GM21737 (cell line): Measurements from ENCODE around the gene GDPD5.

Experiments
- ATAC-seq: cut with Tn5 transposase; IDR thresholded peaks from one replicate; pipeline ENCODE4 v1.9.1; 2021; ENCODE audit warnings: mild to moderate bottlenecking, moderate library complexity; ENCODE audit not compliant: unreplicated experiment

GDPD5 gene

GRCh38 chr11:75525433-75526191, at the start of gene GDPD5:
Gene GDPD5 (minus strand): TSS chr11:75525941. CDS start chr11:75477735, 48,206 bp downstream.
- peak; percentile 59 for ATAC-seq

- no peak for ATAC-seq
These were observed 49.2 kb upstream of the GDPD5 start for GRCh38 chr11:75574698-75575602.

GRCh38 chr11:75572744-75573143, 47.0 kb upstream of the GDPD5 start:
- no peak for ATAC-seq

GRCh38 chr11:75571625-75572024, 45.9 kb upstream of the GDPD5 start:
- ATAC-seq, result no peak

GRCh38 chr11:75570559-75571139, 44.9 kb upstream of the GDPD5 start:
- no peak for ATAC-seq

- ATAC-seq, result no peak
These were observed 43.0 kb upstream of the GDPD5 start for GRCh38 chr11:75568616-75569219.

- ATAC-seq, result no peak
These were observed 42.2 kb upstream of the GDPD5 start for GRCh38 chr11:75567971-75568370.

- ATAC-seq, result no peak
These were observed 41.1 kb upstream of the GDPD5 start for GRCh38 chr11:75566763-75567279.

- ATAC-seq, result no peak
These were observed 40.4 kb upstream of the GDPD5 start for GRCh38 chr11:75565916-75566762.

GRCh38 chr11:75565221-75565814, 39.6 kb upstream of the GDPD5 start:
- ATAC-seq, result no peak

GRCh38 chr11:75563978-75564552, 38.3 kb upstream of the GDPD5 start:
- ATAC-seq, result no peak

- ATAC-seq, result no peak
These were observed 37.8 kb upstream of the GDPD5 start for GRCh38 chr11:75563501-75563977.

GRCh38 chr11:75562836-75563484, 37.2 kb upstream of the GDPD5 start:
- ATAC-seq, result no peak

- peak; percentile 83 for ATAC-seq
These were observed 36.5 kb upstream of the GDPD5 start, which contains the start of gene SERPINH1 for GRCh38 chr11:75562048-75562835. Gene SERPINH1 (plus strand): TSS chr11:75562253. CDS start chr11:75566350, 4,097 bp downstream.

GRCh38 chr11:75561426-75562047, 35.8 kb upstream of the GDPD5 start:
- ATAC-seq, result no peak

GRCh38 chr11:75560644-75561043, 34.9 kb upstream of the GDPD5 start:
- ATAC-seq, result no peak
